Skeletal muscle satellite cell (primary cell): ENCODE data around the gene TM7SF2.

Experiments
- H3K27me3 ChIP-seq: 2 replicates; pipeline ENCODE4 v1.7.0; 2013; ENCODE audit warnings: low read length; ENCODE audit not compliant: control insufficient read depth, insufficient read depth
- H3K36me3 ChIP-seq: 2 replicates; pipeline ENCODE4 v1.7.0; 2013; ENCODE audit warnings: mild to moderate bottlenecking, control low read depth, low read length; ENCODE audit not compliant: insufficient read depth
- H3K4me1 ChIP-seq: 2 replicates; pipeline ENCODE4 v1.7.0; 2013; ENCODE audit warnings: low read length; ENCODE audit not compliant: control insufficient read depth, insufficient read depth
- H3K4me2 ChIP-seq: 2 replicates; pipeline ENCODE4 v1.7.0; 2013; ENCODE audit warnings: mild to moderate bottlenecking, low read length
- H3K4me3 ChIP-seq: 2 replicates; pipeline ENCODE4 v1.7.0; 2013; ENCODE audit warnings: low read length
- H3K9ac ChIP-seq: 2 replicates; pipeline ENCODE4 v1.7.0; 2013; ENCODE audit warnings: mild to moderate bottlenecking, low read depth, low read length, moderate library complexity
- H3K9me3 ChIP-seq: replicated peaks from 2 replicates; pipeline ENCODE4 v1.7.0; 2013; ENCODE audit warnings: mild to moderate bottlenecking, control low read depth, low read length

The TM7SF2 gene

GRCh38 chr11:65109231-65110198, 2.2 kb upstream of the TM7SF2 start:
- Histone ChIP-seq H3K36me3 (peaks cover 10% of the 10 kb centered on the region), H3K4me1 (peaks cover 20% of the 10 kb centered on the region), H3K4me2 (no peak overlapping the region), H3K4me3 (no peak overlapping the region), H3K27me3 (no peaks in the 10 kb centered on the region), H3K9me3 (no peaks in the 10 kb centered on the region), H3K9ac (no peak overlapping the region)

- Histone ChIP-seq H3K4me3 (no peak overlapping the region), H3K4me2 (peak overlapping the region; percentile 36), H3K4me1 (peaks cover 20% of the 10 kb centered on the region), H3K36me3 (peaks cover 10% of the 10 kb centered on the region), H3K9ac (no peak overlapping the region), H3K9me3 (no peaks in the 10 kb centered on the region), H3K27me3 (no peaks in the 10 kb centered on the region)
These were observed 1.3 kb upstream of the TM7SF2 start for GRCh38 chr11:65110354-65110861.

- Histone ChIP-seq H3K4me2 (peak overlapping the region; percentile 96), H3K27me3 (no peaks in the 10 kb centered on the region), H3K9ac (no peak overlapping the region), H3K36me3 (peaks cover 17% of the 10 kb centered on the region), H3K4me1 (peaks cover 25% of the 10 kb centered on the region), H3K4me3 (no peak overlapping the region), H3K9me3 (no peaks in the 10 kb centered on the region)
These were observed 421 bp upstream of the TM7SF2 start for GRCh38 chr11:65111159-65111743.

DNA sequence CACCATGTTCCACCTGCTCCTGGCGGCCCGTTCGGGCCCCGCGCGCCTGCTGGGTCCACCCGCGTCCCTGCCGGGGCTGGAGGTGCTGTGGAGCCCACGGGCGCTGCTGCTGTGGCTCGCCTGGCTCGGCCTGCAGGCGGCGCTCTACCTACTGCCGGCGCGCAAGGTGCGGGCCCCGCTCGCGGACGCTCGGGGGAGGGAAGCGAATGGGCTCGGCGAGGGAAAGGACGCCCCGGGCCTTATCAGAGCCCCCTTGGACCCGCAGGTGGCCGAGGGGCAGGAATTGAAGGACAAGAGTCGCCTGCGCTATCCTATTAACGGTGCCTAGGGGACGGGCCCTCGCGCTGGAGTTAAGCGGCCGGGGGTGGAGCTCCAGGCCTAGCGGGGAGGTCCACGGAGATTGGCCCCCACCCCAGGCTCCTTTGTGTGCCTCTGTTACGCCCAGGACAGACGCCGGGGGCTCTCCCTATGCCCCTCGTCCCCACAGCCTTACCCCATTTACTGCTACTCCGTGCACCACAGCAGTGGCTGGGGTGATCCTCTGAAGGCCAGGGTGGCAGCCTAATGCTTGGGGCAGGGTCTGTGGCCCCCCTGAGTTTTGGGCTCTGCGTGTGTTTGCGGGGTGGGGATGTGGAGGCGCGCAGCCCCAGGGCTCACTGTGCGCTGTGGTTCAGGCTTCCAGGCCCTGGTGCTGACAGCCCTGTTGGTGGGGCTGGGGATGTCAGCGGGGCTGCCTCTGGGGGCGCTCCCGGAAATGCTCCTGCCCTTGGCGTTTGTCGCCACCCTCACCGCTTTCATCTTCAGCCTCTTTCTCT, 1.1 kb downstream of the TM7SF2 start:
- no peaks in the 10 kb centered on the region for H3K9me3 ChIP-seq
- H3K4me3 ChIP-seq: peak overlapping the region; percentile 70
- H3K4me1 ChIP-seq: peaks cover 32% of the 10 kb centered on the region
- H3K4me2 ChIP-seq: peak overlapping the region; percentile 96
- peaks cover 19% of the 10 kb centered on the region for H3K36me3 ChIP-seq
- peak overlapping the region; percentile 45 for H3K9ac ChIP-seq
- H3K27me3 ChIP-seq: no peaks in the 10 kb centered on the region

GRCh38 chr11:65113361-65113756, 1.7 kb downstream of the TM7SF2 start:
- Histone ChIP-seq H3K9ac (no peak overlapping the region), H3K9me3 (no peaks in the 10 kb centered on the region), H3K36me3 (peaks cover 16% of the 10 kb centered on the region), H3K4me2 (peak overlapping the region; percentile 96), H3K4me3 (no peak overlapping the region), H3K27me3 (no peaks in the 10 kb centered on the region), H3K4me1 (peaks cover 32% of the 10 kb centered on the region)

DNA sequence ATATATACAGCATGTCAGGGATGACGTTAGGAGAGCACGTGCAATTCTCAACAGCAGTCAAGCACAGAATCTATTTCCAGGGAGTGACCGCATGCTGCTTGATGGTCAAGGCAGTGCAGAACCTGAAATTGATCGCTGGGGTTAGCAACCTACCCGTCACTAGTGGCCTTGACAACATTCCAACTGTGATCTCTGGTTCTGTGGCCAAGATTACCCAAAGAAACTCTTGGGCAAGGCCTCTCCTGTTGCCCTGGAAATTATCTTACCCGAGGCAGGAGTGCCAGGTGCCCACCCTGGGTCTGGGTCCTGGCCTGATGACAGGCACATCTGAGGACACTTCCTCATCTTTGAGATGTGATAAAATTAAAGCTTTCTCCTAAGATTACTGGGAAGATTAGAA, 2.2 kb downstream of the TM7SF2 start:
- Histone ChIP-seq H3K9me3 (no peaks in the 10 kb centered on the region), H3K4me3 (no peak overlapping the region), H3K9ac (no peak overlapping the region), H3K36me3 (peaks cover 16% of the 10 kb centered on the region), H3K4me2 (no peak overlapping the region), H3K4me1 (peaks cover 32% of the 10 kb centered on the region), H3K27me3 (no peaks in the 10 kb centered on the region)

DNA sequence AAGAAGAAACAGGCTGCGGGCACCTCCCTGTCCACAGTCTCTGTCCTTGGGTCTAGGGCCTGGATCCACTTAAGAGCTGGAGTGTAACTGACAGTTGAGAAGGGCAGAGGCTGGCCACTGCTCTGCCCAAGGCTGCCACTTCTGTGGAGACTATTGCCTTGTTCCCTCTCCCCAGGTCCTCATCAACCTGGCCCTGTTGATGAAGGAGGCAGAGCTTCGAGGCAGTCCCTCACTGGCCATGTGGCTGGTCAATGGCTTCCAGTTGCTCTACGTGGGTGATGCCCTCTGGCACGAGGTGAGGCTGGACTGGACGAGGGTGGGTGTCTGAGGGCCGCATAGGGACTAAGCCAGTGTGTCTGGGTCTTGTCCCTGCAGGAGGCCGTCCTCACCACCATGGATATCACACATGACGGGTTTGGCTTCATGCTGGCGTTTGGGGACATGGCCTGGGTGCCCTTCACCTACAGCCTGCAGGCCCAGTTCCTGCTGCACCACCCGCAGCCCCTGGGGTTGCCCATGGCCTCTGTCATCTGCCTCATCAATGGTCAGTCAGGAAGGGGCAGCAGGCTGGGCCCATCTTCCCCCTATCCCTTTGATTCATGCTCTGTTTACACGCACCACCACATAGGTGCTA, 3.0 kb downstream of the TM7SF2 start:
- Histone ChIP-seq H3K27me3 (no peaks in the 10 kb centered on the region), H3K36me3 (peaks cover 22% of the 10 kb centered on the region), H3K4me3 (no peak overlapping the region), H3K9ac (no peak overlapping the region), H3K4me2 (no peak overlapping the region), H3K9me3 (no peaks in the 10 kb centered on the region), H3K4me1 (peaks cover 32% of the 10 kb centered on the region)

DNA sequence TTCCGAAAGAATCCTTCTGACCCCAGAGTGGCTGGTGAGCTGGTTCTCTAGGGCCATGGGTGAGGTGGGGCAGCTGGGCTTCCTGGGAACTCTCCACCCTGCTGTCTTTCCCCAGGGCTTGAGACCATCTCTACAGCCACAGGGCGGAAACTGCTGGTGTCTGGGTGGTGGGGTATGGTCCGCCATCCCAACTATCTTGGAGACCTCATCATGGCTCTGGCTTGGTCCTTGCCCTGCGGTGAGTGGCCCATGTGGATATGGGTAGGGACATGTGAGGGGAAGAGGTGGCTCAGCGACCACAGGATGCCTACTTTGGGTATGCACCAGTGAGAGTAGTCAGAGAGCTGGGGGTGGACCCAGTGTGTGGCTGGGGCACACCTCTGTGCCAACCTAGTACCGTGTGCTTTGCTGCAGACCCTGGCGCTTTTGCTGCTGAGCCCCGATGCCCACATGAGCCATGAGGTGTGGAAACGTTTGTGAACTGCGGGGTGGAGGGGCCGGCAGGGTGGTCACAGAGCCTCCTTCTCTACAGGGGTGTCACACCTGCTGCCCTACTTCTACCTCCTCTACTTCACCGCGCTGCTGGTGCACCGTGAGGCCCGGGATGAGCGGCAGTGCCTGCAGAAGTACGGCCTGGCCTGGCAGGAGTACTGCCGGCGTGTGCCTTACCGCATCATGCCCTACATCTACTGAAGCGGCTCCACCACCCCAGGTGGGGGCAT, 3.9 kb downstream of the TM7SF2 start:
- Histone ChIP-seq H3K36me3 (peaks cover 30% of the 10 kb centered on the region), H3K9me3 (no peaks in the 10 kb centered on the region), H3K4me3 (no peak overlapping the region), H3K27me3 (no peaks in the 10 kb centered on the region), H3K4me1 (peaks cover 30% of the 10 kb centered on the region), H3K9ac (no peak overlapping the region), H3K4me2 (peak overlapping the region; percentile 86)

DNA sequence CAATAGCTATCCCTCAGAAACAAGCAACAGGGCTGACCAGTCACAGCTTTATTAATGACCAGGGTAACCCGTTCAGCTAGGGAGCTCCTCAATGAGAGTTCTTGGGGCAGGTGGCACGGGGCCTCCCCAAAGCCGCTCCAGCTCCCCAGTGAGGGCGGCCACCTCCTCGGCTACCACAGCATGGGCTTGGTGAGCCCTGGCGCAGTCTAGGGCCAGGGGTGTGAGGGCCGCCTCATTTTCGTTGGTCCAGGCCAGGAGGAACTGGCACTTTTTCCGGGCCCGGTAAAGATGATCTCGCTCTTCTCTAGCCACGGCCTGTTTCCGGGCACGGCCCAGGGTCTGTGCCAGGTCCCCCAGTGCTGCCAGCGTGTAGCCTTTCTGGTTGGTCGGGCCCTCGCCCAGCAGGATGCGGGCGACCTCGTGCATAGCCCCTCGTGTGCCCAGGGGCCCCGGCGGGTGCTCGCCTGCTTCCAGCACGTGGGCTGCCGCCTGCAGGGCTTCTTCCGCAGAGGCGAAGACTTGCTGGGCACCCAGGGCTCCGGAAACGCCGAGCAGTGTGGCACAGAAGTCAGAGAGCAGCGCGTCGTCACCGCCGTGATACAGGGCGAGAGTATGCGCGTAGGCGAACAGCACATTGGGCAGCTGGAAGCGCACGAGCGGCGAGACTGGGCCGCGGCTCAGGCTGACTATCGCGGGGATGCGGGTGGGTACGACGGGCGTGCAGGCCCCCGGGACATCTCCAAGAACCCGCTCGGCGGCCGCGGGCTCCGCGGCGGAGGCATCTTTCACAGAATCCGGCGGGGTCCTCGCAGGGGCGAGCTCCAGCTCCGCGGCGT, 4.9 kb downstream of the TM7SF2 start:
- H3K4me3 ChIP-seq: peak overlapping the region; percentile 84
- H3K27me3 ChIP-seq: no peaks in the 10 kb centered on the region
- H3K4me1 ChIP-seq: peaks cover 36% of the 10 kb centered on the region
- H3K36me3 ChIP-seq: peaks cover 41% of the 10 kb centered on the region
- peak overlapping the region; percentile 86 for H3K4me2 ChIP-seq
- H3K9me3 ChIP-seq: no peaks in the 10 kb centered on the region
- H3K9ac ChIP-seq: peak overlapping the region; percentile 93
